Measurements from ENCODE around the gene VAV1. TPM values are rescaled to one million over a fixed set of nuclear protein-coding genes. Genes with fewer than 3 reads are reported as not detected.
"Not testable (repeated sequence)": the region's sequence is repeated elsewhere in the genome, so short reads cannot be mapped to it uniquely, and the experiment has no call there.

The VAV1 gene
- total RNA-seq, 1 donor from 2014 or later: not detected

- no peak for TF ChIP-seq CTCF (conservative IDR thresholded peaks at IDR 0.05)
Measured at GRCh38 chr19:6744381-6745301, 27.9 kb upstream of the VAV1 start.

GRCh38 chr19:6745965-6746364 is 26.5 kb upstream of the VAV1 start:
- DNase-seq (ENCODE audit: low read depth, low spot score): no peak
- Mint-ChIP-seq H3K4me1 (peaks cover 36% of the 10 kb centered on the region), H3K27me3 (ENCODE audit: low read depth) (peaks cover 3% of the 10 kb centered on the region), H3K9me3 (no peaks in the 10 kb centered on the region), H3K36me3 (ENCODE audit: low read depth) (no peaks in the 10 kb centered on the region), H3K27ac (ENCODE audit: unreplicated experiment) (no peak overlapping the region), H3K4me3 (no peak overlapping the region)
- no peak for TF ChIP-seq CTCF (conservative IDR thresholded peaks at IDR 0.05)

More at GRCh38 chr19:6744381-6745301, 27.9 kb upstream of the VAV1 start:
- H3K4me1 Mint-ChIP-seq: peaks cover 36% of the 10 kb centered on the region
- peaks cover 3% of the 10 kb centered on the region for H3K27me3 Mint-ChIP-seq (ENCODE audit: low read depth)
- H3K9me3 Mint-ChIP-seq: no peaks in the 10 kb centered on the region
- no peak overlapping the region for H3K27ac Mint-ChIP-seq (ENCODE audit: unreplicated experiment)
- no peaks in the 10 kb centered on the region for H3K36me3 Mint-ChIP-seq (ENCODE audit: low read depth)
- peak overlapping the region; percentile 77 for H3K4me3 Mint-ChIP-seq
- no peak for DNase-seq (ENCODE audit: low read depth, low spot score)

- peaks cover 15% of the 10 kb centered on the region for H3K4me1 Mint-ChIP-seq
- not testable (repeated sequence) for DNase-seq (ENCODE audit: low read depth, low spot score); H3K9me3 Mint-ChIP-seq; H3K27ac Mint-ChIP-seq (ENCODE audit: unreplicated experiment); H3K36me3 Mint-ChIP-seq (ENCODE audit: low read depth); H3K4me3 Mint-ChIP-seq; H3K27me3 Mint-ChIP-seq (ENCODE audit: low read depth)
Measured at GRCh38 chr19:6748543-6748942, 24.0 kb upstream of the VAV1 start.

GRCh38 chr19:6750062-6750461 is 22.4 kb upstream of the VAV1 start:
- peaks cover 5% of the 10 kb centered on the region for H3K4me1 Mint-ChIP-seq
- no peak overlapping the region for H3K4me3 Mint-ChIP-seq
- no peak for DNase-seq (ENCODE audit: low read depth, low spot score)
- H3K27me3 Mint-ChIP-seq (ENCODE audit: low read depth): peaks cover 10% of the 10 kb centered on the region
- no peaks in the 10 kb centered on the region for H3K36me3 Mint-ChIP-seq (ENCODE audit: low read depth)
- H3K27ac Mint-ChIP-seq (ENCODE audit: unreplicated experiment): no peak overlapping the region
- no peaks in the 10 kb centered on the region for H3K9me3 Mint-ChIP-seq
- TF ChIP-seq CTCF (conservative IDR thresholded peaks at IDR 0.05): no peak

- Mint-ChIP-seq H3K4me1 (no peaks in the 10 kb centered on the region), H3K9me3 (no peaks in the 10 kb centered on the region), H3K27ac (ENCODE audit: unreplicated experiment) (no peak overlapping the region), H3K27me3 (ENCODE audit: low read depth) (peaks cover 10% of the 10 kb centered on the region), H3K4me3 (no peak overlapping the region), H3K36me3 (ENCODE audit: low read depth) (no peaks in the 10 kb centered on the region)
- no peak for DNase-seq (ENCODE audit: low read depth, low spot score)
- no peak for TF ChIP-seq CTCF (conservative IDR thresholded peaks at IDR 0.05)
Measured at GRCh38 chr19:6751189-6751588, 21.3 kb upstream of the VAV1 start.
